ENCODE results near the gene ASB6. TPM values are rescaled to one million over a fixed set of nuclear protein-coding genes. Genes with fewer than 3 reads are reported as not detected.

Gene ASB6
- total and polyA plus RNA-seq, 2 donors (not counting 1 experiment from before 2014, with no cell fraction given): 27.7 to 27.9 TPM

- DNase-seq: no peak
- Histone ChIP-seq H3K4me1 (ENCODE audit: control insufficient read depth in 2 of 2, insufficient read depth in 2 of 2, low read length in 2 of 2) (no peaks in the 10 kb centered on the region), H2AFZ (ENCODE audit: insufficient read depth, low read depth, low read length, poor library complexity, severe bottlenecking) (no peak overlapping the region), H3K27ac (ENCODE audit: low read length in 2 of 2) (no peak overlapping the region), H3K36me3 (replicated peaks in 1 of 2; ENCODE audit: control extremely low read depth in 1 of 2, control insufficient read depth in 1 of 2, extremely low read depth in 1 of 2, insufficient read depth in 2 of 2, low read length in 1 of 2) (no peaks in the 10 kb centered on the region), H3K9ac (ENCODE audit: low read length) (no peak overlapping the region), H3K27me3 (replicated peaks in 1 of 4; ENCODE audit: control extremely low read depth in 1 of 4, control insufficient read depth in 3 of 4, insufficient read depth in 4 of 4, low read length in 3 of 4) (no peaks in the 10 kb centered on the region), H3K79me2 (ENCODE audit: control insufficient read depth, insufficient read depth, low read length) (no peaks in the 10 kb centered on the region), H4K20me1 (ENCODE audit: control insufficient read depth, insufficient read depth, low read length, poor library complexity, severe bottlenecking) (no peaks in the 10 kb centered on the region), H3K4me3 (ENCODE audit: control extremely low read depth in 1 of 5, extremely low read depth in 1 of 5, insufficient read depth in 1 of 5, low read depth in 2 of 5, low read length in 4 of 5) (no peak overlapping the region), H3K4me2 (replicated peaks; ENCODE audit: low read depth, low read length, poor library complexity, severe bottlenecking) (no peak overlapping the region), H3K9me3 (ENCODE audit: control extremely low read depth in 1 of 3, control insufficient read depth in 2 of 3, insufficient read depth in 1 of 3, low read length in 2 of 3) (peaks cover 0 to 5% (median 0%) of the 10 kb centered on the region in 3 donors)
- H3K9me3 Mint-ChIP-seq (ENCODE audit: insufficient read depth): no peaks in the 10 kb centered on the region
- 100% methylated on average over 5 of the region's 10 CpGs for WGBS (ENCODE audit: insufficient coverage)
- H3K27me3 Mint-ChIP-seq: peaks cover 14% of the 10 kb centered on the region
- TF ChIP-seq CTCF (IDR thresholded peaks at IDR 0.05) (no peak), EZH2 (IDR thresholded peaks at IDR 0.05; ENCODE audit: borderline replicate concordance, insufficient read depth, low read depth, low read length, poor library complexity, severe bottlenecking) (no peak)
- ChIA-PET CTCF (no interaction called here), POLR2A (no interaction called here)
- no peak overlapping the region for H3K4me3 Mint-ChIP-seq
- H3K27ac Mint-ChIP-seq: no peak overlapping the region
- intact Hi-C loops (cut with micrococcal nuclease): no loop called here
- no peaks in the 10 kb centered on the region for H3K4me1 Mint-ChIP-seq
- no peak for ATAC-seq (ENCODE audit: low read depth)
These were observed 6.8 kb upstream of the ASB6 start for GRCh38 chr9:129648764-129649115.

- no peaks in the 10 kb centered on the region for H4K20me1 ChIP-seq (ENCODE audit: control insufficient read depth, insufficient read depth, low read length, poor library complexity, severe bottlenecking)
- no peak for DNase-seq
- H3K4me1 Mint-ChIP-seq: no peaks in the 10 kb centered on the region
- no peak overlapping the region for H3K9ac ChIP-seq (ENCODE audit: low read length)
- no peak for TF ChIP-seq EZH2 (IDR thresholded peaks at IDR 0.05; ENCODE audit: borderline replicate concordance, insufficient read depth, low read depth, low read length, poor library complexity, severe bottlenecking)
- no peak for TF ChIP-seq CTCF (IDR thresholded peaks at IDR 0.05)
- H3K36me3 ChIP-seq (replicated peaks in 1 of 2; ENCODE audit: control extremely low read depth in 1 of 2, control insufficient read depth in 1 of 2, extremely low read depth in 1 of 2, insufficient read depth in 2 of 2, low read length in 1 of 2): no peaks in the 10 kb centered on the region
- H3K9me3 Mint-ChIP-seq (ENCODE audit: insufficient read depth): no peaks in the 10 kb centered on the region
- no peaks in the 10 kb centered on the region for H3K4me1 ChIP-seq (ENCODE audit: control insufficient read depth in 2 of 2, insufficient read depth in 2 of 2, low read length in 2 of 2)
- peaks cover 0 to 5% (median 0%) of the 10 kb centered on the region in 3 donors for H3K9me3 ChIP-seq (ENCODE audit: control extremely low read depth in 1 of 3, control insufficient read depth in 2 of 3, insufficient read depth in 1 of 3, low read length in 2 of 3)
- ATAC-seq (ENCODE audit: low read depth): no peak
- H3K27ac Mint-ChIP-seq: no peak overlapping the region
- no peak overlapping the region for H2AFZ ChIP-seq (ENCODE audit: insufficient read depth, low read depth, low read length, poor library complexity, severe bottlenecking)
- peaks cover 11% of the 10 kb centered on the region for H3K27me3 Mint-ChIP-seq
- intact Hi-C loops (cut with micrococcal nuclease): no loop called here
- no peak overlapping the region for H3K27ac ChIP-seq (ENCODE audit: low read length in 2 of 2)
- 100% methylated on average over 8 of the region's 16 CpGs for WGBS (ENCODE audit: insufficient coverage)
- H3K4me2 ChIP-seq (replicated peaks; ENCODE audit: low read depth, low read length, poor library complexity, severe bottlenecking): no peak overlapping the region
- H3K4me3 ChIP-seq (ENCODE audit: control extremely low read depth in 1 of 5, extremely low read depth in 1 of 5, insufficient read depth in 1 of 5, low read depth in 2 of 5, low read length in 4 of 5): no peak overlapping the region
- no peak overlapping the region for H3K4me3 Mint-ChIP-seq
- no peaks in the 10 kb centered on the region for H3K27me3 ChIP-seq (replicated peaks in 1 of 4; ENCODE audit: control extremely low read depth in 1 of 4, control insufficient read depth in 3 of 4, insufficient read depth in 4 of 4, low read length in 3 of 4)
- H3K79me2 ChIP-seq (ENCODE audit: control insufficient read depth, insufficient read depth, low read length): no peaks in the 10 kb centered on the region
- ChIA-PET POLR2A (no interaction called here), CTCF (no interaction called here)
These were observed 6.3 kb upstream of the ASB6 start for GRCh38 chr9:129648092-129648763.
